ENCODE measurements around the gene MT1G.
A peak's percentile ranks its signal among the peaks of the same experiment; 100 is the strongest.
"Not testable (repeated sequence)": the region's sequence is repeated elsewhere in the genome, so short reads cannot be mapped to it uniquely, and the experiment has no call there.

MT1G gene

DNA sequence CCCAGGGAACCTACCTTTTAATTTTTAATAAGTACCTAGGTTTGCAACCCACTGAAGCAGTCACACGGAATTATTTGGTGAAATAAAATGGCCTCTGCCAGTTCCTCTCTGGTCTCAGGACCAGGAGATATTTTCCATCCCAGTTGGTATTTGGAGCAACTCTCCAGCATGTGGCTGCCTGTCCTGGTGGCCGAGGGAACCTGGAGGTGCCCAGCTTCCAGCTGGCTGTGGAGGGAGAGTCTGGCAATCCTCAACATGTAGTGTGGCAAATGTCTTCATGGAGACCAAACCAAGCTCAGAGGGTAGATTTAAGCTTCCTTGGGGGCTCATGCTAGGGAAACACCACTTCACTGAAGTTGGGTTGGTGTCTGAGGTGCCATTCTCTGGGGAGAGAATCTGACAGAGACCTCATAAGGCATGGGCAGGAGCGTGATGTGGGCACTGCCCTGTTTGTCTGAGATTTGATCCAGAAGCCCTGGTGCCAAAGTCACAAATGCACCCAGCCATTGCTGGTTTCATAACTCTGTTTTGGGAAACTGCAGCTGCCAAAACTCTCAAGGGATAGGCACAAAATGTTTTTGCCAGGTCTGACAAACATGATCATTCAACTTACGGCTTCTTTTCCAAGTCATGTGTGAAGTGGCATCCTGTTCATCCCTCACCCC lies 17.2 kb upstream of the MT1G start:
- DNase-seq (ENCODE audit: low read depth): no peak

DNA sequence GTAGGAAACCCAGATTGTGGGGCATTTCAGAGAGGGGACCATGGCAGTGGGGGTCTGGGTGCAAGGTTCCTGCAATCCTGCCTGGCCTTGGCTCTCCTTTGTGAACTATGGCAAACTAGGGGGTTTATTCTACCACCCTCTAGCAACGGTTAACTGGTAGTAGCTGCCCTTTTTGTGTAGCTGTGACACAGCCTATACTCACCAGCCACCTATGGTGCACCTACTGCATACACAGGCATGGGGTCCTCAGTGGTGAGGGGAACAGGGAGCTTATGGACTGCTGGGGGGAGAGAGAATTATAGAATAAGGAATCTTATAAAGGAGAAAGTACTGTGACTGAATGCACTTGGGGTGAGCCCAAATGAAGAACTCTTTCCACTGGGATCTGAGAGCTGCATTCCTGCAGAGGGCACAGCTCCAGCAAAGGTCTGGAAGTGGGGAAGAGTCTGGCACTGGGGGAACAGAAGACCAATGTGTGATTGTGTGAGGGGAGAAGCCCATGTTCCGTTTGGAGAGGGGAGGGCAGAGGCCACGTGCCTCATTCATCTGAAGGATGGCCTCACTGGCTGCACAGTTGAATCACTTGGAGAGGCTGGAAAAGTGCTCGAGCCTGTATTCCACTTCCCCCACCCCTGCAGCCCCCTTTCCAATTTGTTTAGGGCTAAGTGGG lies 16.5 kb upstream of the MT1G start:
- DNase-seq (ENCODE audit: low read depth): no peak

DNA sequence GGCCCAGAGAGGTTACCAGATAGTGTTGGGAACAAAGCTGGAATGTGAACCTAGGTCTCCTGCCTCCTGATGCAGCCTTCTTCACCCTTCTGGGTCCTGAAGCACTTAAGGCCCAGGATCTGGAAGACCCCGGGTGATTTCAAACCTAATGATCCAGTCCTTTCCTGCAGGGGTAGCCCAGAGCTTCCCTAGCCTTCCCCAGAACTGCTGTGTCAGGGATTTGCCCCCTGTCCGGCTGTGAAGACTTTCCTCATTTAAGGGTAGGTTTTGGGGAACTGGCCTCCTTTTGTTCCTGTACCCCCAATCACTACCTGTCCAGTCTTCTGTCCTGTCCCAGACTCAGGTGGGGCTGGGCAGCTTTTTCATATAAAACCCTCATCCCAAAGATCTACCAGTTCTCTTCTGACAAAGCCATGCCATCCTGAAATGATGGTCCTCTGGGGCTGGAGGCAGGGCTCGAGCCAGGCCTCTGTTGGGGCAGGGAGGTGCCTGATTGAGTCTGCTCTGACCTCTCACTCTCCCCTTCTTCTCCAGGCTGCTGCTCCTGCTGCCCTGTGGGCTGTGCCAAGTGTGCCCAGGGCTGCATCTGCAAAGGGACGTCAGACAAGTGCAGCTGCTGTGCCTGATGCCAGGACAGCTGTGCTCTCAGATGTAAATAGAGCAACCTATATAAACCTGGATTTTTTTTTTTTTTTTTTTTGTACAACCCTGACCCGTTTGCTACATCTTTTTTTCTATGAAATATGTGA lies 15.7 kb upstream of the MT1G start:
- no peak for DNase-seq (ENCODE audit: low read depth)

DNA sequence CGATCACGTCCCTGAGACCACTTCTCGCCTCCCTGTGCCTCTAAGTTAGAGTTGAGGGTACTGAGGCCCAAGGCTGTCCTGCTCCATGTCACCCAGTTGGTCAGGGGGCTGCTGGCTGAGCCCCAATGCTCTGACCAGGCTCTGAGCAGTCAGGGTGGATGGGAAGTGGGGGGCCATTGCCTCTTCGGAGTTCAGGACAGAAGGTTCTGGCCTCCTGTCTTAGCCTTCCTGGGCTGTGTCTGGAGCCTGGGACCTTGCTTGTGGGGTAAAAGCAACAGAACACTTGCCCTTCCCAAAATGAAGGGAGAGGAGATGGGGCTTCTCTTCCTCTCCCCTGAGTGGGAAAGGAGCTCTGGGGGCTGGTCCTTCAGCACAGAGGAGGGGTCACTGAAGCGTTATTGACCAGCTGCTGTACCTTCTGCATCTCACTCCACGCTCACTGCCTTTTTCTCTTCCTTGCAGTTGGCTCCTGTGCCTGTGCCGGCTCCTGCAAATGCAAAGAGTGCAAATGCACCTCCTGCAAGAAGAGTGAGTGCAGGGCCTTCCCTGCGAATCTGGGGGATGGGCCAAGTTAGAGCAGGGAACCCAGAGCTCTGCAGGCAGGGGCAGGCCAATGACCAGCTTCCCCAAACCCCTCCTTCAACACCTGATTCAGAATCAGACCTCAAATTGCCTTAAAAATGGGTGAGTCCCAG lies 15.0 kb upstream of the MT1G start:
- no peak for DNase-seq (ENCODE audit: low read depth)

DNA sequence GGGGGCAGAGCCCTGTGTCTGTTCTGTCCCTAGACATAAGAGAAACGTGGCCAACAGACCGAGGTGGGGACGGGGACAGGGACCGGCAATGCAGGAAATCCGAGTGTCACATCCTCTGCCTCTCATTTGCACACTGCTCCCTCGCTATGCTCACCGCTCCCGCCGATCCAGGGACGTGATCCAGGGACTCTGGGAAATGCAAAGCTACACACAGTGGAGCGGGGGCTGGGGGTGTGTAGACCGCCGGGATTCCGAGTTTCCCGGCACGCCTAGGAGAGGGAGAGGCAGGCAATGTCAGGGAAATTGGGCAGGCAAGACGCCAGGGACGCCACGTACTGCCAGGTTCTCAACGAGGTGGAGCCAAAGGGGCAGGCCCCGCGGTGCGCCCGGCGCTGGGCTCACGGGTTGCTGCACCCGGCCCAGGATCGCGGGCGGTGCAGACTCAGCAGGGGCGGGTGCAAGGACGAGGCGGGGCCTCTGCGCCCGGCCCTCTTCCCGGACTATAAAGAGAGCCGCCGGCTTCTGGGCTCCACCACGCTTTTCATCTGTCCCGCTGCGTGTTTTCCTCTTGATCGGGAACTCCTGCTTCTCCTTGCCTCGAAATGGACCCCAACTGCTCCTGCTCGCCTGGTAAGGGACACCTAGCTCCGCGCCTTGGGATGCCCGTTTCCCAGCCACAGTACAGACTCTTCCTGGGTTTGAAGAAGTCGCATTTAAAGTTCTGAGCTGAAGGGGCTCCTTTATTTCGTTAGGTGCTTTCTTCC lies 14.3 kb upstream of the MT1G start, which contains the start of gene MT1X:
TSS of gene MT1X (plus strand) at position 532 of the 764 bp plus-strand sequence. CDS start at position 603, 71 bp downstream.
- peak; percentile 73 for DNase-seq (ENCODE audit: low read depth)

DNA sequence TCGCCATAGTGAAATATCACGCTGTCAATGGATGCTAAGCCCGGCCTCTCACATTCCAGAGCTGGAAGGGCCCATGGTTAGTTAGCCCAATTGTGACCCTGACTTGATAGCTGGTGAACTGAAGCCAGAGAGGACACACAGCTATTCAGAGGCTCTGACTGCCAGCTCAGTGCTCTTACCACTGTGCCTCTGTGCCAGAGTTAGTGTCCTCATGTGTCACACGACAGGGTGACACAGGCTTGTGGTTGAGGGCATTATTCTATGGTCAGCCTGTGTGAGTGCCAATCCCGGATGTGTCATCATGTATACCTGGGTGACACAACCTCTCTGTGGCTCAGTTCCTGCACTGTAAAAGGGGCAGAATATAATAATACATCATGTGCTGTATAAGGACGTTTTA lies 12.0 kb upstream of the MT1G start:
- DNase-seq (ENCODE audit: low read depth): no peak

DNA sequence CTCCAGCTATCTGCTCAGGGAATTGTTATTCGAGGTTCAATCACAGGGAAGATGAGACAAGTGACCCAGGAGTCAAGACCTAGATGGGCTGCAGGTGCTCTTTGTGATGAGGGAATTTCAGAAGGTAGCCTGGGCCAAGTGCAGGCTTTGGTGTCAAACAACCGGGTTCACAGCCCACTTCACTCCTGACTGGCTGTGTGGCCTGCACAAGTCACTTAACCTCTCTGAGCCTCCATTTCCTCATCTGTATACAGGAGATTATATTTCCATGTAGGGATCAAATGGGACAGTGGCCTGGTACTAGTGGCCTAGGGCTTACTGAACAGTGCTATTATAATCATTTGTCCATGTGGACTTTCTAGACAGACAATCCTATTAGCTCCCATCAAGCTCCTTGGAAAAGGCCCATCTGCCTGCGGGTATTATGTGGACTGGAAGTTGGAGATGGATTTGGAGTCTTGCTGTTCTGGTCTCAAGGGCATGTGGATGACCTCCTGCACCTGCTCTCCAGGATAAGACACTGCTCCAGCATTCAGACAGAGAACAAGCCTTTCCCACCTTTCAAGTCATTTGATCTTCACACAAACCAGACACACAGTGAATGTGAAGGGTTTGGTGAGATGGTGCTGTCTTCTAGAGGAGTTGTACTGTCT lies 11.3 kb upstream of the MT1G start:
- DNase-seq (ENCODE audit: low read depth): no peak

DNA sequence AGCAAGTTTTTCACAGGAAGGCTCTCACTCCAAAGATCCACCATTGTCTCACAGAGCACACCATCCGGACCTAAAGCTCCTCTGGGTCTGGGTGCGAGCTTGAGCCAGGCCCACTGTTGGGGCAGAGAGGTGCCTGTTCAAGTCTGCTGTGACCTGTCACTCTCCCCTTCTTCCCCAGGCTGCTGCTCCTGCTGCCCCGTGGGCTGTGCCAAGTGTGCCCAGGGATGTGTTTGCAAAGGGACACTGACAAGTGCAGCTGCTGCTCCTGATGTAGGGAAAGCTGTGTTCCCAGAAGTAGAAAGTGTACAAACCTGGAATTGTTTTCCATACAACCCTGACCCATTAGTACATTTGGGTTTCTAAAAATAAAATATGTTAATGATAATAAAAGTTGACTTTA lies 9.6 kb upstream of the MT1G start:
- no peak for DNase-seq (ENCODE audit: low read depth)

DNA sequence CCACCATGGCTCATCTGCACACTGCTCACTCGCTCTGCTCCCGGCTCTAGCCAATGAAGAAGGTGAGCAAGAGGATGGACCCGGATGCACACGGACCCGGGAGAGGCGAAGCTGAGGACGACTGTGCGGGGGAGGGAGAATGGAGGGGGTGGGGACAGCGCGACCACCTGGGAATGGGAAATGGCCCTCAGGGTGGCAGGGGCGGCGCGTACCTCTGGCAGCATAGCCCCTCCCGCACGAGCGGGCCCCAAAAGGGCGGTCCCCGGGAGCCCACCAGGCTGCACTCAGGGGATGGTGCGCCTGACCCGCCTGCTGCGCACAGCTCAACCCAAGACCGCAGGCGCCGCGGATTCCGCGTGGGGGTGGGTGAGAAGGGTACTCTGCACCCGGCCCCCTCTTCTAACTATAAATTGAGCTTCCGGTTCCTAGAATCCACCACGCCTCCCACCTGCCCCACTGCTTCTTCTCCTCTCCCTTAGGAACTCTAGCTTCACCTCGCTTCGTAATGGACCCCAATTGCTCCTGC lies 7.9 kb upstream of the MT1G start:
- no peak for DNase-seq (ENCODE audit: low read depth)

DNA sequence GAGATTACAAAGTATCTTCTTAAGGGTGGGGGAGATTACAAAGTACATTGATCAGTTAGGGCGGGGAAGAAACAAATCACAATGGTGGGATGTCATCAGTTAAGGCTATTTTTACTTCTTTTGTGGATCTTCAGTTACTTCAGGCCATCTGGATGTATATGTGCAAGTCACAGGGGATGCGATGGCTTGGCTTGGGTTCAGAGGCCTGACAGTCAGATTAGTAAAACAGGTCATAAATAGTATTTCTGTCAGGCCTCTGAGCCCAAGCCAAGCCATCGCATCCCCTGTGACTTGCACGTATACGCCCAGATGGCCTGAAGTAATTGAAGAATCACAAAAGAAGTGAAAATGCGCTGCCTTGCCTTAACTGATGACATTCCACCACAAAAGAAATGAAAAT lies 6.7 kb upstream of the MT1G start:
- not testable (repeated sequence) for DNase-seq (ENCODE audit: low read depth)

DNA sequence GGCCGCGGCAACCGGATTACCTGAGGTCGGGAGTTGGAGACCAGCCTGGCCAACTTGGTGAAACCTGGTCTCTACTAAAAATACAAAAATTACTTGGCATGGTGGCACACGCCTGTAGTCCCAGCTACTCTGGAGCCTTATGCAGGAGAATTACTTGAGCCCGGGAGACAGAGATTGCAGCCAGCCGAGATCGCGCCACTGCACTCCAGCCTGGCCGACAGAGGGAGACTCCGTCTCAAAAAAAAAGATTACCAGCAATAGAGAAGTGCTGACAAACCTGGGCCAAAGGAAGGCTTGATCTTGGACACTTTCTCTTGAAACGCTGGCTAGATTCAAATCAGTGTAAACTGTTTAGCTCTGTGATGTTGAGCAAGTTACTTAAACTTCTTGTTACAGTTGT lies 6.1 kb upstream of the MT1G start:
- DNase-seq (ENCODE audit: low read depth): no peak

DNA sequence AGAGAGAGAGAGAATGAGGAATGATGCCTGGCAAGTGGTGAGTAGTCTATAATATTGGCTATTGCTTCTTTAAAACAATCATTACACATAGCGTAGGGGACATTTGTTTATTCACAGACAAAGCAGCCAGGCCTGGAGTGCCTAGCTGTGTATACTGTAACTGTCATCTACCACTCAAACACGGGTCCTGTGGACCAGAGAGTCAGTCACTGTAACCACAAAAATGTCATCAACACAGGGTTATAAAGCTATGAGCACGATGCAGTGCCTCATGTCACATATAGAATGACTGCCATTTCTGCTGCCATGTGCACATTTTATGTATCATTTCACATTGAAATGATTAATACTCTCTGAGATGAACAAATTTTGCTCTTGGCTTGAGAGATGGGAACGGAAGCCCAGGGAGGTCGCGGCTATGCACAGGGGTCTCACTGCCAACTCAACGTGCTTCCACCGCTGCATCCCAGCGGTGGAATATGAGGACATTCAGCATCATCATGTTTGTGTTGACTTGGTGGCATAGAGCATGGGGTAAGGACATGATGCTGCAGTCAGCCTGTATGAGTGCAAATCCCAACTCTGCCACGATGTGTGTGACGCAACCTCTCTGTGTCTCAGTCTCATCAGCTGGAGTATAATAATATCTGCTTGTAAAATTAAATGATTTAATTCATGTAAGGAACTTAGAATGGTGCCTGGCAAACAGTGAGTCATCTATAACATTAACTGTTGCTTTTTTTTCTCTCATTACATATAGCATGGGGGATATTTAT lies 5.1 kb upstream of the MT1G start:
- DNase-seq (ENCODE audit: low read depth): no peak

DNA sequence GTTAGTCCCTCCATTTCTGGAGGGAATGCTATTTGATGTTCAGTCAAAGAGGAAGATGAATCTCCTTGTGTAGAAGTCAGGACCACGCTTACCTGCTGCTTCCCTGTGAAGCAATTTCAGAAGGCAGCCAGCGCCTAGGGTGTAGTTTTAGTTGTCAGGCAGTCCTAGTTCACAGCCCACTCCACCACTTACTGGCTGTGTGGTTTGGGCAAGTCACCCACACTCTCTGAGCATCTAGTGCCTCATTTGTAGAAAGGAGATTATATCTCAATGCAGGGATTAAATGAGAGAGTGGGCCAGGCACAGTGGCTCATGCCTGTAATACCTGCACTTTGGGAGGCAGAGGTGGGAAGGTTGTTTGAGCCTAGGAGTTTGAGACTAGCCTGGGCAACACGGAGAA lies 4.3 kb upstream of the MT1G start:
- DNase-seq (ENCODE audit: low read depth): not testable (repeated sequence)

DNA sequence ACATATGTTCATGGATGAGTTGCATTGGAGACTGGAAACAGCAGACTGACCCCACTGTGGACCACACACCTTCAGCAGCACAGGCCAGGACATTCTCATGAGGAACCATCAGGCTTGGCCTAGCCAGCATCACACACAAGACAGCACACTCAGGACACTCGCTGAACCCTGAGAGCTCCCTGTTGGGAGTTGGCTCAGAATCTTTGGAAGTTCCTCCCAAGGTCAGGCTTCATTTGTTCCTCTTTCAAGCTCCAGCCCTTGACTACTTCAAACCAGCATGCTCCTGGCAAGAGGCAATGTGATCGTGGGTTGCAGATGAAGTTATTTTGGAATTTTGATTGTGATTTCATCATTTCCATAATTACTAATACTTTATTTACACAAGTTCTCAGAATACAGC lies 3.8 kb upstream of the MT1G start:
- DNase-seq (ENCODE audit: low read depth): not testable (repeated sequence)

DNA sequence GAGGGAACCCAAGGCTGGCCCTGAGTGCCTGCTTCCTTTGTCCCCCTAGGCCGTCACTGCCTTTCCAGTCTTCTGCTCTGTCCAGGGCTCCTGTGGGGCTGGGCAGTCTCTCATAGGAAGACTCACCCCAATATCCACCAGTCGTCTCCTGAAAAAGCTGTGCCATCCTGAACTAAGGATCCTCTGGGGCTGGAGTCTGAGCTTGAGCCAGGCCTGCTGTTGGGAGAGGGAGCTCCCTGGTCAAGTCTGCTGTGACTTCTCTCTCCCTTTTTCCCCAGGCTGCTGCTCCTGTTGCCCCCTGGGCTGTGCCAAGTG lies 2.7 kb upstream of the MT1G start:
- no peak for DNase-seq (ENCODE audit: low read depth)

DNA sequence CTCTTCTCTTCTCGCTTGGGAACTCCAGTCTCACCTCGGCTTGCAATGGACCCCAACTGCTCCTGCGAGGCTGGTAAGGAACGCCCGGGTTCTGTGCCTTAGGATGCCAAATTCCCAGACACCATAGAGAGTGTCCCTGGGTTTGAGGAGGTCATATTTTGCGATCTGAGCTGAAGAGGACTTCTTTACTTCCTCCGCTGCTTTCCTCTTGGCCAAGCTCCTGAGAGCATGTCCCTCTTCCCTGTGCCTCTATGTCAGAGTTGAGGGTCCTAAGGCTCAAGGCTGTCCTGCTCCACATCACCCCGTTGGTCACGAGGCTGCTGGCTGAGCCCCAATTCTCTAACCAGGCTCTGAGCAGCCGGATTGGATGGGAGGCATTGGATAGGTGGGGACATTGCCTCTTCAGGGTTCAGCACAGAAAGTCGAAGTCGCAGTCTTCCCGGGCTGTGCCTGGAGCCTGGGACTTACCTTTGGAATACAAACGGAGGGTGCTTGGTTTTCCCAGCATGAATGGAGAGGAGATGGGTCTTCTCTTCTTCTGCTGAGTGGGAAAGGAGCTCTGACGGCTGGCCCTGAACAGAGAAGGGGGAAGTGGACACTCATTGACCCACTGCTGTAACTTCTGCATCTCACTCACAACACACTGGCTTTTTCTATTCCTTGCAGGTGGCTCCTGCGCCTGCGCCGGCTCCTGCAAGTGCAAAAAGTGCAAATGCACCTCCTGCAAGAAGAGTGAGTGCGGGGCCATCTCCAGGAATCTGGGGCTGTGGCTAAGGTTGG lies 2.2 kb upstream of the MT1G start:
- no peak for DNase-seq (ENCODE audit: low read depth)

DNA sequence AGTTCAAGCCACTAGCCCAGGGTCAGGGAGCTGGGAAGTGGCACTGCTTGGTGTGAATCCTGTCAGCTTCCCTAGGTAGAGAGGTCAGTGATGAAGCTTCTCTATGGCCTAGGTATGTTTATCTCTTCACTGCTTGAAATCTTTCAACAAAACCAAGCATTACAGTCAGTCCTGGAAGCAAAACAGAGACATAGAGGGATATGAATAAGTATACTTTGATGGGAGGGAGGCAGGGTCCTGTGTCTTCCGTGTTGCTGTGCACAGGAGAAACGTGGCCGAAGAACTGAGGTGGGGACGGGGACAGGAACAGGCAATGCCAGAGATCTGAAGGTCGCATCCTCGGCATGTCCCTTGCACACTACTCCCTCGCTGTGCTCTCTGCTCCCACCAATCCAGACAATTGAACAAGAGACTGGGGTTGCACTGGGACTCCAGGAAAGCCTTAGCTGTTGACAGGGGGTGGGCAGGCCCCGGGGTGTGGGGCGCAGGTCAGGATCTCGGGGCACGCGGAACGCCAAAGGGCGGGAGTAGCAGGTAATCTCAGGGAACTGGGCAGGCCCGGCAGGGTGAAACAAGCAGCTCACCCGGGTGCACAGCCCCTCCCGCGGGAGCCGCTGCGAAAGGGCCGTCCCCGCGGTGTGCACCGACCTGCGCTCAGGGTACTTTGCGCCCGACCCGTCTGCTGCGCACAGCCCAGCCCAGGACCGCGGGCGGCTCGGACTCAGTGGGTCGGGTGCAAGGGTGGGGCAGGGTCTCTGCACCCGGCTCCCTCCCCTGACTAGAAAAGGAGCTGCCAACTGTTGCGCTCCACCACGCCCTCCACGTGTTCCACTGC lies 1.4 kb upstream of the MT1G start, which contains the start of gene MT1H:
TSS of gene MT1H (plus strand) at position 810 of the 835 bp plus-strand sequence. CDS start 71 bp downstream, outside the sequence.
- DNase-seq (ENCODE audit: low read depth): no peak

Measured in GM04504 (cell line).